ENCODE measurements around the gene SIAE.

Gene SIAE

DNA sequence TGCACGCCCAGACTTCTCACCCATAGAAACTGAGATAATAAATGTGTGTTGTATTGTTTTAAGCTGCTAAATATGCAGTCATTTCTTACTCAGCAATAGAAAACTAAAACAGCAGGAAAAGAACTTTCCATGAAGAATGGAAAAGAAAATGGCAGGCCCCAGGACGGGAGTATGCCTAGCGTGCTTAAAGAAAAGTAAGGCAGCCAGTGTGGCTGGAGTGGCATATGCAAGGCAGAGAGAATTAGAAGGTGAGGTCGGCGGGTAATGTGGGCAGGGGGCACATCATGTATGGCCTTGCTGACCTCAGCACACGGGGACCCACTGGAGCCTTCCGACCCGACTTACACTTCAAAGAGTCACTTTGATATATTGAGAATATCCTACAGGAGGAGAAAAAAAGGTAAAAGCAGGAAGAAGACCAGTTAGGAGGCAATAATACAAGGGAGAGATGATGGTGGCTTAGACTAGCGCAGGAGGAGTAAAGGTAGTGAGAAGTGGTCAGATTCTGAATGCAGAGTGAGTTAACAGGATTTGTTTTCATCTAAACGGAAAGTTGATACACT, 30.4 kb downstream of the SIAE start:
- DNase-seq (ENCODE audit: low spot score) = no peak
- H3K27ac ChIP-seq = peak overlapping the region; percentile 15 to 56
- no peak overlapping the region for H3K4me3 ChIP-seq
- TF ChIP-seq, protein P1, sequence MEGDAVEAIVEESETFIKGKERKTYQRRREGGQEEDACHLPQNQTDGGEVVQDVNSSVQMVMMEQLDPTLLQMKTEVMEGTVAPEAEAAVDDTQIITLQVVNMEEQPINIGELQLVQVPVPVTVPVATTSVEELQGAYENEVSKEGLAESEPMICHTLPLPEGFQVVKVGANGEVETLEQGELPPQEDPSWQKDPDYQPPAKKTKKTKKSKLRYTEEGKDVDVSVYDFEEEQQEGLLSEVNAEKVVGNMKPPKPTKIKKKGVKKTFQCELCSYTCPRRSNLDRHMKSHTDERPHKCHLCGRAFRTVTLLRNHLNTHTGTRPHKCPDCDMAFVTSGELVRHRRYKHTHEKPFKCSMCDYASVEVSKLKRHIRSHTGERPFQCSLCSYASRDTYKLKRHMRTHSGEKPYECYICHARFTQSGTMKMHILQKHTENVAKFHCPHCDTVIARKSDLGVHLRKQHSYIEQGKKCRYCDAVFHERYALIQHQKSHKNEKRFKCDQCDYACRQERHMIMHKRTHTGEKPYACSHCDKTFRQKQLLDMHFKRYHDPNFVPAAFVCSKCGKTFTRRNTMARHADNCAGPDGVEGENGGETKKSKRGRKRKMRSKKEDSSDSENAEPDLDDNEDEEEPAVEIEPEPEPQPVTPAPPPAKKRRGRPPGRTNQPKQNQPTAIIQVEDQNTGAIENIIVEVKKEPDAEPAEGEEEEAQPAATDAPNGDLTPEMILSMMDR (IDR thresholded peaks at IDR 0.05) = no peak

DNA sequence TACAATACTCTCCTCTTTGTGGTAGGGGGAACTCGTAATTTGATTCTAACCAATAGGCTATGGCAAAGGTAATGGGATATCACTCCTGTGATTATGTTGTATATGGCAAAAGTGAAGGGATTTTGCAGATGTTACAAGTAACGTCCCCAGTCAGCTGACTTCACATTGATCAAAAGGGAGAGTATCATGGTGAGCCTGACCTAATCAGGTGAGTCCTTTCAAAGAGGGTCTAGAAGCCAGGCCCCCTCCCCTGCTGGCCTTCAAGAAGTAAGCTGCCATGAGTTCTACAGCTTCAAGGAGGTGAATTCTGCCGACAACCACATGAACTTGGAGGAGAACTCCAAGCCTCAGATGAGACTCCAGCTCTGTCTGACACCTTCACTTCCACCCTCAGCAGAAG, 30.9 kb downstream of the SIAE start:
- TF ChIP-seq, protein P1 (IDR thresholded peaks at IDR 0.05) = no peak
- Histone ChIP-seq H3K27ac (no peak overlapping the region), H3K4me3 (no peak overlapping the region)
- DNase-seq (ENCODE audit: low spot score) = no peak

DNA sequence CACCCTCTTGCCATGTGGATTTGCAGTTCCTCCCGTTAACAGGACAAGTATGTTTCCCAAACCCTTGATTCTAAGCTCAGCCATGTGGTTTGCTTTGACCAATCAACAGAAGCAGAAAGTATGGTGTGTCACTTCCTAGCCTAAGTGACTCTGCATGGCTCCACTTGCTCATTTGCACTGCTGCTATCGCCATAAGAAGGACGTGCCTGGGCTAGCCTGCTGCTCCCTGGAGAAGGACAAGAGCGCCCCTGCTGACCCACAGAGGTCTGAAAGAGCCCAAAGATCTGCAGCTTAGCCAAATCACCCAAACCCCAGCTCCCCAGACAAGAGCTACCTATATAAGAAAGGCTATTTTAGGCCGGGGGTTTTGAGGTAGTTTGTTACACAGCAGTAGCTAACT, 32.9 kb downstream of the SIAE start:
- Histone ChIP-seq H3K4me3 (no peak overlapping the region), H3K27ac (no peak overlapping the region)
- TF ChIP-seq, protein P1 (IDR thresholded peaks at IDR 0.05) = no peak
- no peak for DNase-seq (ENCODE audit: low spot score)

DNA sequence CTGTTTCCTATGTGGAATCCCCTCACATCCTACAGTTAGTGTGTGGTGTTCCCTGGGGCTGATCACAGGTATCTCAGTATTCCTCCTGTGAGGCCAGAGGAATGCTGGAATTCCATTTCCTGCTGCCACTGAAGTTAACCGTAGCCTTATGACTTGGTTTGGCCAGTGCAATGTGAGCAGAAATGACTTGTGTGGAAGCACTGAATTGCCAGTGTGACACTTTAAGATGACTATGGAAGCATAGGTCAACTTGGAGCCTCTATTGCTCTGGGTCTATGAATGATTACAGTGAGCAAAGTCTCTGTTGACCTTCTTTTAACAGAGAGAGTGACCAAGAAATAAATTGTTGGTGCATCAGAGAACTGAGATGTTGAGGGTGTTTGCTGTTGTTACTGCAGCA, 34.4 kb downstream of the SIAE start:
- Histone ChIP-seq H3K4me3 (no peak overlapping the region), H3K27ac (no peak overlapping the region)
- DNase-seq (ENCODE audit: low spot score) = no peak
- TF ChIP-seq, protein P1 (IDR thresholded peaks at IDR 0.05) = no peak

DNA sequence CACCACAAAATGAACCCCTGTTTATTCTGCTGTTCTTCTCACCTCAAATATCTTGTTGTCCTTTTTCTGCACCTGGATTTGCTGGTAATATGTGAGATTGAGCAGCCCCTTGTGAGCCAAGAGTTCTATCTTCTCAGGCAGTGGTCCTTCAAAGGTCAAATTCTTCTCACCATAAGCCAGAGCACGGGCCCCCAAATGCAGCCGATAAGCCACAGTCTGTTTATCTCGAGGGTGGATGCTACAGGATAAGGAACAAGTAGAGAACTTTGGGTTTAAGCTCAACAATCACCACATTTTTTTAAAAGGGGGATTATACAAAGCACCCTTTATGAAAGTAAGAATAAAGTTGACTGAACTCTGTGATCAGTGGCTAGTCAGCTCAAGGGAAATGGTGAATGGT, 35.0 kb downstream of the SIAE start:
- no peak for DNase-seq (ENCODE audit: low spot score)
- no peak overlapping the region for H3K27ac ChIP-seq
- TF ChIP-seq, protein P1 (IDR thresholded peaks at IDR 0.05) = no peak

DNA sequence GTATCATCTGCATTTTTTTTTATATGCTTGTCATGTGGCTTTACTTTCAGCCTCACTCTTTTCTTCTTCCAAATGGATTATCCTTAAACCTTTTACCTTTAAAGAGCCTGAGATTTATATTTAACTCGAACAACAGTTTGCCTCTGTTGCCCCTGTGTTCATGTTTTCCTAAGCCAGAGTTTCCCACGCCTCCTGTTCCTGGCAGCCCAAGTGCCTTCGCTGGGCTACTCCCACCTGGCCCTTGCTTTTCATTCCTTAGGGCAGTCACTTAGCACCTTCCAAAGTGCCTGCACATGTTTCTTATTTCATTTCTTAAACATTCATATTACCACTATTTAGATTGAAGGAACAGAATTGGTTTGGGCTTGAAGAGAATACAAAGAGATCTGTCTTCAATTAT, 37.6 kb downstream of the SIAE start:
- TF ChIP-seq, protein P1 (IDR thresholded peaks at IDR 0.05) = no peak
- no peak overlapping the region for H3K27ac ChIP-seq
- no peak overlapping the region for H3K4me3 ChIP-seq
- DNase-seq (ENCODE audit: low spot score) = no peak

More for the DNA sequence above, 35.0 kb downstream of the SIAE start:
- H3K4me3 ChIP-seq = no peak overlapping the region

DNA sequence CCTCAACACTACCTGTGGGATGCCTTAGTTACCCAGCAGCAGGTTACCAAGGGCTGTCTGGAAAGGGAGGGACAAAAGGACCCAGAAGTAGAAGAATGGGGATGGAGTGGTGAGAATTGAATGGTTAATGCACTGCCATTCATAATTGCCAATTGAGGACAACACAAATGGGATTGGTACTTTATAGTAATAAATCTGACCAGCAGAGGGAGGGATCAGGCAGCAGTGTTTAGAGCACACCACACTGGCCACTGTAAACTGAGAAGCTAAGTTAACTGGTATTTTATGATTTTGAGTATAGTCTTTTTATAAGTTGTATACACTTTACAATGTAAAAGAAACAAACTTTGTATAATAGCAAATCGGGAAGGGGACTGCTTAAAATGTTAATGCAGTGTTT, 40.2 kb downstream of the SIAE start:
- TF ChIP-seq, protein P1 (IDR thresholded peaks at IDR 0.05) = no peak
- no peak for DNase-seq (ENCODE audit: low spot score)
- H3K27ac ChIP-seq = no peak overlapping the region
- no peak overlapping the region for H3K4me3 ChIP-seq

Measured in coronary artery (tissue), 2 donors.